ENCODE data around the gene HERPUD2.

DNA sequence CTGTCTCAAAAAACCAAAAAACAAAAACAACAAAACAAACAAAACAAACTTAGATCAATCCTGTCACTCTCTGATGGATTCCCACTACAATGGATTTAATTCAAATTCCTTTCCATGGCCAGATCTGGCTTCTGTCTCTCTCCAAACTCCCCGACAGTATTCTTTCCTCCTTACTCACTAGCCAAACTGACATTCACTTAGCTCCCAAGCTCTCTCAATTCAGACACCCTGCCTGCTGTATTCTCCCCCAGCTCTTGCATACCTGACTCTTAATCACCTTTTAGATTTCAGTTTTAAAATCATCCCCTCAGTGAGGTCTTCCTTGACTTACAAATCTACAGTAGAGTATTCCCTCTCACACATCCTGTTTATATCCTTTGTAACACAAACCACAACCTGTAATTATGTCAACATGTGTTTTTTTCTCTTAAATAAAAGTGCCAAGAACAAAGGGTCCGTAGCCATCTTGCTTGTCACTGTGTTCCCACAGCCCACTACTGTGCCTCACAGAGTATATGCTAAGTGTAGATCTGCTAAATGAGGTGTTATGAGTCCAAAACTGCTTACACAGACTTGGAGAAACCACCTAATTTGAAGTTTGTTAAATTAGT, 14.4 kb downstream of the HERPUD2 start:
- TF ChIP-seq, protein P1, sequence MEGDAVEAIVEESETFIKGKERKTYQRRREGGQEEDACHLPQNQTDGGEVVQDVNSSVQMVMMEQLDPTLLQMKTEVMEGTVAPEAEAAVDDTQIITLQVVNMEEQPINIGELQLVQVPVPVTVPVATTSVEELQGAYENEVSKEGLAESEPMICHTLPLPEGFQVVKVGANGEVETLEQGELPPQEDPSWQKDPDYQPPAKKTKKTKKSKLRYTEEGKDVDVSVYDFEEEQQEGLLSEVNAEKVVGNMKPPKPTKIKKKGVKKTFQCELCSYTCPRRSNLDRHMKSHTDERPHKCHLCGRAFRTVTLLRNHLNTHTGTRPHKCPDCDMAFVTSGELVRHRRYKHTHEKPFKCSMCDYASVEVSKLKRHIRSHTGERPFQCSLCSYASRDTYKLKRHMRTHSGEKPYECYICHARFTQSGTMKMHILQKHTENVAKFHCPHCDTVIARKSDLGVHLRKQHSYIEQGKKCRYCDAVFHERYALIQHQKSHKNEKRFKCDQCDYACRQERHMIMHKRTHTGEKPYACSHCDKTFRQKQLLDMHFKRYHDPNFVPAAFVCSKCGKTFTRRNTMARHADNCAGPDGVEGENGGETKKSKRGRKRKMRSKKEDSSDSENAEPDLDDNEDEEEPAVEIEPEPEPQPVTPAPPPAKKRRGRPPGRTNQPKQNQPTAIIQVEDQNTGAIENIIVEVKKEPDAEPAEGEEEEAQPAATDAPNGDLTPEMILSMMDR (IDR thresholded peaks at IDR 0.05): no peak
- no peak for TF ChIP-seq POLR2A (IDR thresholded peaks at IDR 0.05)
